GM21447 (cell line): ENCODE results near the gene HPS4.
"Not testable (repeated sequence)": the region's sequence is repeated elsewhere in the genome, so short reads cannot be mapped to it uniquely, and the experiment has no call there.

Source experiments
- ATAC-seq: cut with Tn5 transposase; IDR thresholded peaks from one replicate; pipeline ENCODE4 v1.9.1; 2021; ENCODE audit not compliant: unreplicated experiment

HPS4 gene

DNA sequence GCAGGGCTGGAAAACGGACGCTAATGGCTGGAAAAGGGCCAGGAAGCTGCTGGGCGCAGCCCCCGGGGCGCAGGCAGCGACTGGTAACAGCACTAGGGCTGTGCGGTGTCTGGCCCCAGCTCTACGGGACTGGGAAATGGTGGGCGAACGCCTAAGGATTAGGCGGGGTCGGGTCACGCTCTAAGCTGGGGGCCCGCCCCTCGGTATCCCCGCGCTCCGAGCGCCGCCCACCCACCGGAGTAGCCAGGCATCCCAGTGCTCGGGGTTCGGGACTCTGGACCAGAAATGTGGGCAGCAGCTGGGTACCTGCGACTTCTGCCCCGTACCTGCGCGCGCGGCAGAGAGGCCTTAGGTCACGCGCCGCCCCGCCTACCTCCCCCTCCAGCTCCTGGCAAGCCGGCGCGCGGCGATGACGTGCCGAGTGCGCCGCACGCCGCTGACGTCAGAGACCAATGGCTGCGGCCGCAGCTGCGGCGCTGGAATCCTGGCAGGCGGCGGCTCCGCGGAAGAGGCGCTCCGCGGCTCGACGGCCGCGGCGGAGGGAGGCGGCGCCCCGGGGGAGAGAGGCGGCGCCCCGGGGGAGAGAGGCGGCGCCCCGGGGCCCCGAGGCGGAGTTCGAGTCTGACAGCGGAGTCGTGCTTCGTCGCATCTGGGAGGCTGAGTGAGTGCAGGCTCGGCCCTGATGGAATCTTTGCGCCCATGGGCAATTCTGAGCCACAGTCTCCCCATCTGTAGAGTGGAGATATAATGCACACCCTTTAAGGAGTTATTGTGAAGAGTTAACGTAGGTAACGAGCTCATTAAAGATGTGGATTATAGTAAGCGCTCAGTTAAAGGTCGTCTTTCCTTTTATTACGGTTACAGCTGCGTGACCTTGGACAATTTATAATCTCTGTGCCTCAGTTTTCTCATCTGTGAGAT lies at the start of gene HPS4, which contains the start of gene SRRD:
Gene HPS4 (minus strand): TSS at position 345 of the 921 bp plus-strand sequence. CDS start 2,021 bp downstream, outside the sequence.
Gene SRRD (plus strand): TSS at position 439 of the 921 bp plus-strand sequence. CDS start 14 bp downstream, at position 453.
- peak; percentile 49 for ATAC-seq

DNA sequence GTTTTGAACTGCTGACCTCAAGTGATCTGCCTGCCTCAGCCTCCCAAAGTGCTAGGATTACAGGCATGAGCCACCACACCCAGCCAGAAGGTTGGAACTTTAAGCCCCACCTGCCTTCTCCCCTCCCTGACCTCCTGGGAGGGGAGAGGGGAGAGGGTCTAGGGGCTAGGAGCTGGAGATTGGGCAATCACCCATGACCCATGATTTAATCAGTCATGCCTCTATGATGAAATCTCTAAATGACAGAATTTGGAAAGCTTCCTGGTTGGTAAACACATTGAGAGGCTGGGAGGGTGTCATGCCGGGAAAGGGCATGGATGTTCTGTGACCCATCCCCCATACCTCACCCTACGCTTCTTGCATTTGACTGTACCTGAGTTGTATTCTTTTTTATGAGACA lies 45.8 kb upstream of the HPS4 start:
- ATAC-seq = no peak

DNA sequence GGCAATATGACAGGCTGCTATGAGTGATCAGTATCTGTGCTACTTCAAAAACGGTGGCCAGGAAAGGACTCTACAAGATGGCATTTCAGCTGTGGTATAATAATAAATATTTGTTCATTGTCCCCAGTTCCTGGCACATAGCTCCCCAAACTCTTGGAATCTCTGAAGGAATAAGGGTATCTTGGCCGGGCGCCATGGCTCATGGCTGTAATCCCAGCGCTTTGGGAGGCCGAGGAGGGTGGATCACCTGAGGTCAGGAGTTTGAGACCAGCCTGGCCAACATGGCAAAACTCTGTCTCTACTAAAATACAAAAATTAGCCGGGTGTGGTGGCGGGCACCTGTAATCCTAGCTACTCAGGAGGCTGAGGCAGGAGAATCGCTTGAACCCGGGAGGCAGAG lies 44.9 kb upstream of the HPS4 start:
- not testable (repeated sequence) for ATAC-seq

DNA sequence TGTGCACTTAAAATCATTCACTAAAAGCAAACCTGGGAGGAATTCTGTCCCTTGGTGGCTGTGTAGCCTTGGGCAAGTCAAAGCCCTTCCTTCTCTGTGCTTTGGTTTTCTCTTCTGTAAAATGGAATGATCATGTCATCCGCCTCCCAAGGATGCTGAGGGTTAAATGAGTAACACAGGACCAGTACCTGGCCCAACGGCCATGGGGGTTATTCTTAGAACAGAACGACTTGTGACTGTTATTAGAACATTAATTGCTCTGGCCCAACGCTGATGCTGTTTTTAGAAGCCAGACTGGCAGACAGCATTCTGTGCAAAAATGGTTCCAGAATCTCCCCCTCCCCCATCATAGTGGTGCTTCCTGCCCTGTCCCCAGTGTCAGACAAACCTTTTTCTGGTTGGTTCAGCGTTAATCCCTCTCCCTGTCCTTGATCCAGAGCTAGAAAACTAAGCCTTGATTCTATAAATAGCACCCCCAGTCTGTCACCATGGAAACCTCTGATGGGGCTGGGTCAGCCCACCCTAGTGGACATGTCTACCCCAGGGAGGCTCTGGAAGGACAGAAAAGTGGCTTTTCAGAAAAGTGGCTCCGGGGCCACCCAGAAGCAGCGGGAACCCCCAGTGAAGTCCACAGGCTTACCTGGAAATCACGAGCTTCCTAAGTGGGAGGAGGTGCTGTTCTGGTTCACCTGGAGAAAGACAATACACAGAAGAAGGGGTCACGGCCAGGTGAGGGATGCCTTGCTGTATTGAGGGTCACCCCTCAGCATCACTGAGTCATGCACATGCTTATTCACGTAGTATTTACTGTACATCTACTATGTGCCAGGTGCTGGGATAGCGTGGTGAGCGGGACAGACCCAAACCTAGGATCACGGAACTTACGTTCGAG lies 44.2 kb upstream of the HPS4 start:
- no peak for ATAC-seq

DNA sequence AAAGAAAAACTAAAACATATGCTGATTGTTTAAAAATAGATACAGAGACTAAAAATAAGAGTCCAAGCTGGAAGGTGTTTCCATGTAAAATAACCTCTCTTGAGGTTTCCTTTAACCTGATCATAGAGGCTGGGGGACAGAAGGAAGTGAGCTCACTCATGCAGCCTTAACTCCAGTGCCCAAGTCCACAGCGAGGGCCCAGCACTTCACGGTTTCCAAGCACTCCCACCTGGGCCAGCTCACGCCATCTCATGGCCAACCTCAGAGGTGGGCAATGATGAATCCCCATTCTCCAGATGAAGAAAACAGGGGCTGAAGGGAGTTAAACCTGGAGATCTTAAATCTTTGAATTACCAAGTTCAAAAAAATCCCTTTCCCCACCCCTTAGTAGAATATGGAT lies 43.6 kb upstream of the HPS4 start:
- no peak for ATAC-seq

DNA sequence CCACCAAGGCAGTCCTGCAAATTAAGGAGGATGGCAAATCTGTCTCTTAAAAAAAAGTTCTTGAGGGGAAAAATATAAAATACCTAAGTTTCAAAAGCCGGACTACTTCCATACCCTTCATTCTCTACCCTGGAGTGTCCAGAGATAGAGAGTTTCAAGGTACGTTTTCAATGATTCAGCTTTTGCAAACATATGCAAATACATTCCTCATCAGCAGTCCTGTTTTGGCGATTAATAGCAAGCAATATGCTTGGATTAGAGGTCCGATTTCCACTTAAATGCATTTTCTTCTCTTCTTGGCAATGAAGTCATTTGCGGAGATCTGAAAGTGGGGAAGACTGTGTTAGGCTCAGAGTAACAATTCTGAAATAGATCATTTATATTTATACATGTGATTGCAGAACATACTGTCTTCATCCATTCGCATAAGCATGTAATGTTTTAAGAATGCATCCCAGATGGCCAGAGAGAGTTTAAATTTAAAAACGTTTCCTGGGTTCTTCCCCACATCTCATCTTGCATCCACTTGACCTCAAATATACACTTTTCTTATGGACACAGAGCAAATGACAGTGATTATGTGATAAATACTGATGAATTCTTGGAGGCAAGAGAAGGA lies 42.5 kb upstream of the HPS4 start:
- no peak for ATAC-seq

DNA sequence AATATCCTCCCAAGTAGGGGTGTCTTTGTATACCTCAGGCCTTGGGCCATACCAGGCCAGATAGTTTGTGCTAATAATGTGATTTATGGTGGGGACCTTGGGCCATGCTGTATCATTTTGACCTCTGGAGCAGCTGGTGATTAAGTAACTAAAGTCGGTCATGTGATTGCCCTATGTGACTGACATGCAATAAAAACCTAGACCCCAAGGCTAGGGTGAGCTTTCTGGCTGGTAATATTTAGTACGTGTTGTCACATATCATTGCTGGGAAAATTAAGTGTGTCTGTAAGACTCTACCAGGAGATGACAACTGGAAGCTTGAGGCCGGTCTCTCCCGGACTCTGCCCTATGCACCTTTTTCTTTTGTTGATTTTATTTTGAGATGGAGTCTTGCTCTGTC lies 41.3 kb upstream of the HPS4 start:
- no peak for ATAC-seq

DNA sequence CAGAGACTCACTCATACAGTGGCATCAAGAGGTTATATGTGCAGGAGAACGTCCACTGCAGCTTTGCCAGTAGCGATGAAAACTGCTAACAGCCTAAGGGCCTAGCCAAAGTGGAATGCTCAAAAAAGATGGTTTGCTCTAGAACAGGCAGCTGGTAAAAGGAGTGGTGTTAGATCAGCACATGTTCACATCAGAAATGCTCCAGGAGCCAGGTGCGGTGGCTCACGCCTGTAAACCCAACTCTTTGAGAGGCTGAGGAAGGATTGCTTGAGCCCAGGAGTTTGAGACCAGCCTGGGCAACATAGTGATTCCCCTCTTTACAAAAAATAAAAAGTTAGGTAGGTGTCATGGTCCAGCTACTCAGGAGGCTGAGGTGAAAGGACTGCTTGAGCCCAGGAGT lies 39.0 kb upstream of the HPS4 start:
- no peak for ATAC-seq

DNA sequence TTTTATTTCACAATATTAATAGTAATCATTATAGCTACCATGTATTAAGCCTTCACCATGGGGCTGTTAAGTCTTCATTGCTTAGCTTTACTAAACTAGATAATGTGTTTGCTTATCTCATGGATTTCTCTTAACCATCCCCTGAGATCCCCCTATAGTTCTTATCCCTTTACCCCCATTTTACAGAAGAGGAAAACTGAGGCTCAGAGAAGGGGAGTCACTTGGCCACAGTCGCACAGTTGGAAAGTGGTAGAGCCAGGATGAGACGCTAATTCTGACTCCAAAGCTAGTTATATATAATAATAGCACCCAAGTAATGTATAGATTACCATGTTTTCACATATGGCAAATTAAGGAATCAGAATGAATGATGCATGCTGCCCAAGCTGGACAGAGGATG lies 38.4 kb upstream of the HPS4 start:
- ATAC-seq = no peak

DNA sequence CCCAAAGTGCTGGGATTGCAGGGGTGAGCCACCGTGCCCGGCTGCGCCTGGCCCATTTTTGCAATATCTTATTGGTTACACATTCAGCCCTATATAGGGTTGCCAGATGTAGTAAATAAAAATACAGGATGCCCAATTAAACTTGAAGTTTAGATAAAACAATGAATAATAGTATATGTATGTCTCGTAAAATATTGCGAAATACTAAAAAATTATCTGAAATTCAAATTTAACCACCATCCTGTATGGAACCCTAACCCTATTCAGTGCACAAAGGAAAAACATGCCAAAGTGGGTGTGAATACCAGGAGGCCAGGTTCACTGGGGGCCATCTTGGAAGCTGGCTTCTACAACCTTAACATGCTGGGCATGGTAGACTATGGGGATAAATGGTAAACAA lies 33.8 kb upstream of the HPS4 start:
- no peak for ATAC-seq

DNA sequence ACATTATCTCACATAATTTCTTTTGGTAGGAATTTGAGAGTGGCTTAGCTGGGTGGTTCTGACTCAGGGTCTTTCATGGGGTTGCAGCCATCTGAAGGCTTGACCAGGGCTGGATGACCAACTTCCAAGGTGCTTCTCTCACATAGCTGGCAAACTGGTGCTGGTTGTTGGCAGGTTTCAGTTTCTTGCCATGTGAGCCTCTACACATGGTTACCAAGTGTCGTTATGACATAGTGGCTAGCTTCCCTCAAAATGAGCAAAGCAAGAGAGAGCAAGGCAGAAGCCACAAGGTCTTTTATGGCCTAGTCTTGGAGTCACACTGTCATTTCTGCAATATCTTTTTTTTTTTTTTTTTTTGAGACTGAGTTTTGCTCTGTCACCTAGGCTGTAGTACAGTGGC lies 32.9 kb upstream of the HPS4 start:
- ATAC-seq = no peak

DNA sequence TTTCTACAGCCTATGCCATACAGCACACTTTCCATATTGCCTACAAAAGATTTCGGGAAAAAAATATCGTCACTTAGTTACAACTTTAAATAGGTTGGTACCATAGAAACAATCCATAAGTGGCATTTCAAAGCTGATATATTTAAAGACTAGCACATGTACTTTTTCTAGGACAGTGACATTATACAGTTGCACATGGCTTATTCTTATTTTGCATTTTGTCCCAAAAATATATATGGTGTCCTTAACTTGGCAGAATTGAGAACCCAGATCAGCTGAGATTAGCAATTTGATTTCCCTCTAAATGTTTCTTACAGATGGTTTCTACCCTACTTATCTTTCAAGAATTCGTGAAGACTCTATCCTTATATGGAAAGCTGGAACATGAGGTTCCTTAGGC lies 32.3 kb upstream of the HPS4 start:
- ATAC-seq = no peak

DNA sequence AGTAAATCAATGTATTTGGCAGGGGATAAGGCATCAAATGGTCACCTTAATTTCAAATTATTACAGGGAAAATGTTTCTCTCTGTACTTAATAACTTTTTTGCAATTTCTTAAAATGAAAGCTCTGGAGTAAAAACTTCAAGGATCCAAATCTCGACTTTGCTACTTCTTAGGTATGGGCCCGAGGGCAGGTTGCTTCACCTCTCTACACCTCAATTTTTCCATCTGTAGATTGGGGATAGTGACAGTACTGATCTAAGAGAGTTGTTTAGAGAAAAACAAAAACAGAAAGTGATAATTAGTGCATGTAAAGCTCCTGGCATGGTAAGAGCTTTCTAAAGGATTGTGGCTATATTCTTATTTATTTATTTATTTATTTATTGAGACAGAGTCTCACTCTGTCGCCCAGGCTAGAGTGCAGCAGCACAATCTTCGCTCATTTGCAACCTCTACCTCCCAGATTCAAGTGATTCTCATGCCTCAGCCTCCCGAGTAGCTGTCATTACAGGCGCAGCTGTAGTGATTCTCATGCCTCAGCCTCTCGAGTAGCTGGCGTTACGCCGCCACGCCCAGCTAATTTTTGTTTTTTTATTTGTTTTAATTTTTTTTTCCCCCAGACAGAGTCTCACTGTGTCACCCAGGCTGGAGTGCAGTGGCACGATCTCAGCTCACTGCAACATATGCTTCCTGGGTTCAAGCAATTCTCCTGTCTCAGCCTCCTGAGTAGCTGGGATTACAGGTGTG lies 31.0 kb upstream of the HPS4 start:
- no peak for ATAC-seq

DNA sequence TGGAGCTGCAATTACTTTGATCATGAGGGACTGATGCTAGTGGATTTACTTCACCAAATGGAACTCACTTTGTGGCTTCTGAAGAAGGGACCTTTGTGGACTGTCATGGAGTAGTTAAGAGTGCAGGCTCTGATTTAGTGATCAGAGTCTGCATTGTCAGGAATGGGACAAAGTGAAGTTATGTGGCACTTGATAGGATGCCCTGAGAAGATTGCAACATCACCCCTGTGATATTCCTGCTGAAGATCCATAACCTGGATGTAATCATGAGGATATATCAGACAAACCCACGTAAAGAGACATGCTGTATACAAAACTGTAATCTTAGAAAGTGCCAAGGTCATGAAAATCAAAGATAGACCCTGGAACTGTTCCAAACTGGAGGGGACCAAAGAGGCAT lies 30.3 kb upstream of the HPS4 start:
- no peak for ATAC-seq

DNA sequence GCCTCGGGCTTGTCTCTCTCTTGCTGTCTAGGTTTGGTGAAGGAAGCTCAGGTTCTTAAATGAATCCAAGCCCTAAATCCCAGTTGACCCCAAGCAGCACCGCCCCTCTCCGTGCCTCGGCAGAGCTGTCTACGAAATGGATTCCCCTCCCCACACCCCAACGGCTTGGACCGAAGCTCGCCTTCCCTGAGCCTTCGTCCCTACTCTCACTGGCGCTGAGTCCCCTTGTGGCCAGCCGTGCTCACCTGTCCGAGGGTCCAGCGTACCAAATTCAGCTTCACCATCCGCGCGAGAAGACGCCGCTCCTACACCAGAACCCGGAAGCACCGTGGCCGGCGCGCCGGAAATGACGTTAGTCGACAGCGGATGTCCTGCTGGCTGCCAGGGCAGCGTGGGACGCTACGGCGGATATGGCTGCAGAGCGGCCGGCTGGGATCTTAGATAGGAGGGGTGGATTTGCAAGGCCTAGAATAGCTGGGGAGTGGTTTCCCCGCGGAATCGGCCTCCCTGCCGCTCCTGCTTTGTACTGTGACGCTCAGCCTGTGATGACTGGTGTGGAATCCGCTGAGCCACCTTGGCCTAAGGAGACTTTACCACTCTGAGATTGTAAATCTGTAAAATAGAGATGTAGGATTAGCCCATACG lies 28.7 kb upstream of the HPS4 start, which contains the start of gene TFIP11:
Gene TFIP11 (minus strand): TSS at position 325 of the 645 bp plus-strand sequence. CDS start 2,201 bp downstream, outside the sequence.
- ATAC-seq = peak; percentile 92

DNA sequence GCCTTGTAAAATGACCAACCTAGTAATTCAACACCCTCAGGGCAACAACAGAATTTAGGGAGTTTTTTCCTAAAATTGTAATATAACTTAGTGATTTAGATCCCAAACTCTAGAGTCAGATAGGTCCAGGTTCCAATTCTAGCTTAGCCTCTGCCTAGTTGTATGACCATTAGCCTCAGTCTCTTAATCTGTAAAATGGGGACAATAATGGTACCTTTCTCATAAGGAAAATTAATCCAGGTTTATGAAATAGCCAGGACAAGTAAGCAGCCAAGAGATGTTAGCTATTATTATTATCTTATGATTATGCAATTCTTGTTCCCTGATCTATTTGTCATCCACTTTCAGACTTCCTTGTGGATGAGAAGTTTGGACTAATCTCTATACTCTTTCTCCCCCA lies 24.6 kb upstream of the HPS4 start:
- no peak for ATAC-seq

DNA sequence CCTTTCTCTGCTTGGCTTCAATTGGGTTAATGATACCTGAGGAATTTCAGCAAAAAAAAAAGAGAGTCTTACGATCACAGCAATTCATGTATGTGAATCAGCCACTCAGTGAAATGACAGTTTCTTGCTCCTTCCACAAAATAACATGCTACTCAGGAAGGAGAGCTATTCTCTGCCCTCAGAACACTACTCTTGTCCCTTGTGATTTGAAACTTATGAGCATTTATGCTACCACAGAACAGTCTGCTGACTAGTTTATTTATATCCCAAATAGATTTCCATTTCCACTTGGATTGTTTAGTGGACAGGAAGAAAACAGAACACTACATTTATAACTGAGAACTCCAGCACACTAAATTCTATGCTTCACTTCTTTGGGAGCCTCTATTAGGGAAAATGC lies 20.2 kb upstream of the HPS4 start:
- ATAC-seq = no peak

DNA sequence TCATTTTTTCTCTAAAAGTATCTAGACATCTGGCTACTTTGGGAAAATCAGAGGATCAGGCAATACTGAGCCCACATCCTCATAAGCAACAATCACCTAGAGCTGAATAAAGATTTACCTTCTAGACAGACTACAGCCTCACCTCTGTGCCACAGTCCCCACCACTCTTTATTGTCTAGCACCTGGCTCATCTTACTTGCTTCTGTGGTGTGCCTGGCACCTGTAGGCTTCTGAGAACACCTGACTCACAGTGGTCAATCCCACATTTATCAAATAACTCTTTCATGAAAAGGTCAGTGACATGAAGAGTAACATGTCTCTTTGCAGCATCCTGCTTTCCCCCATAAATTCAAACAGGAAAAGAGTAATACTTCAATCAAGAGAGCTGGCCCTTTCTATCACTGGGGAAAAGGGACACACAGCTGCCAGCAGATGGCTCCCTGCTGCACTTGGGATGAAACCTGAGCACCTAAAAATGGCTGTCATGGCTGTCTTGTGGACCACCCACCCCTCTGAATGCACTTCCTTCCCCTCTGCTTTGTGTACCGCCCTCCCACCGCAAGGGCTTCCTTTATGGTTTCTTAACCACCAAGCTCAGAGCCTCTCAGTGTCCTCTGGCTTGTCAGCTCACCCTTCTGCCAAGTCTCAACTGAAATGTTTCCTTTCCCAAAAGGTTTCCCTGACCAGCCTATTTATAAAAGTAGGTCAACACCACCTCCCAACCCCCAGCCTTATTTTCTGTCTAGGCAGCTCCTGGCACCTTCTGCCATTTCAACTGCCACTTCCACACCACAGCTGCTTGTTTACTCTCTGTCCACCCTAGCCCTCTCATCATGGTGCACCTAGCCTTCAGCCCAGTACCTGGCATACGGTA lies 19.3 kb upstream of the HPS4 start:
- no peak for ATAC-seq

DNA sequence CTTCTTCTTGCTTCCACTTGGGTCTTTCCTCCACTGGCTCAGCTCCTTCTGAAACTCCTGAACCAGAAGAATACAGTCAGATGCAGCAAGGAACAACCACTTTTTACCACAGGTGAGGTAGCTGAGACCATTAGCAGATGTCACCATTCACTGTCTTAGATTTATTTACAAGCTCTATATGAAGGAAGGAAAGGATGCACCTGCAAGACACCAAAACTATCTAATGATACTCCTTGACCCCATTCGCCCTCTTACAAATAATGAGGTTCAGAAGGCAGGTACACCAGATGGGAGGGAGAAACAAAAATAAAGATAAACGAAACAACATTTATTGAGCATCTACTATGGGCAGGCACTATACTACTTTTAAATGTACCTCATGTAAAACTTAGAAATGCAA lies 18.4 kb upstream of the HPS4 start:
- ATAC-seq = no peak
